CD4-positive, alpha-beta T cell treated with Interleukin-2 at 100 ng/mL for 4 hours (primary cell): ENCODE data around the gene CTF1.
"Not testable (repeated sequence)": the region's sequence is repeated elsewhere in the genome, so short reads cannot be mapped to it uniquely, and the experiment has no call there.

Experiments
- DNase-seq: peaks from one replicate; pipeline ENCODE4 v3.0.0-alpha.2; 2020; ENCODE audit warnings: low spot score

Gene CTF1

GRCh38 chr16:30888856-30889499 lies 7.4 kb upstream of the CTF1 start:
- no peak for DNase-seq

GRCh38 chr16:30889721-30890120 lies 6.7 kb upstream of the CTF1 start:
- DNase-seq, result no peak

DNA sequence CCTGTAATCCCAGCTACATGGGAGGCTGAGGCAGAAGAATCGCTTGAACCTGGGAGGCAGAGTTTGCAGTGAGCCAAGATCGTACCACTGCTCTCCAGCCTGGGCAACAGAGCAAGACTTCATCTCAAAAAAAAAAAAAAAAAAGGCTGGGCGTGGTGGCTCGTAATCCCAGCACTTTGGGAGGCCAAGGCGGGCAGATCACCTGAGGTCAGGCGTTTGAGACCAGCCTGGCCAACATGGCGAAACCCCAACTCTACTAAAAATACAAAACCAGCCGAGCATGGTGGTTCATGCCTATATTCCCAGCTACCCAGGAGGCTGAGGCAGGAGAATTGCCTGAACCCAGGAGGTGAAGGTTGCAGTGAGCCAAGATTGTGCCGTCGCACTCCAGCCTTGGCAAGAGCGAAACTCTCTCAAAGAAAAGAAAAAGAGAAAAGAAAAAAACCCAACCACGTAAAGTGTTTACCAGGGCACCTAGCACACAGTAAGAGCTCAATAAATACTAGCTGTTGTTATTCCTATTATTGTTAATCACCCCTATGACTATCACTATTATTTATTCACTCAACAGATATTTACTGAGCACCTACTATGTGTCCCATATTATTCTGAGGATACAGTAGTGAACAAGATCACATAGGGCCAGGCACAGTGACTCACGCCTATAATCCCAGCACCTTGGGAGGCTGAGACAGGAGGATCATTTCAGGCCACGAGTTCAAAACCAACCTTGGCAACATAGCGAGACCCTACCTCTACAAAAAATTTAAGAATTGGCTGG lies 5.2 kb upstream of the CTF1 start:
- DNase-seq, result not testable (repeated sequence)

- DNase-seq, result no peak
Measured at GRCh38 chr16:30892670-30893416, 3.6 kb upstream of the CTF1 start.

GRCh38 chr16:30893417-30893743 lies 3.0 kb upstream of the CTF1 start:
- no peak for DNase-seq

- peak; percentile 82 for DNase-seq
Measured at GRCh38 chr16:30893744-30894539, 2.5 kb upstream of the CTF1 start, which contains the start of gene BCL7C. Gene BCL7C, minus strand, starts transcription at chr16:30894077. Its CDS starts 133 bp downstream, at chr16:30893944.

DNA sequence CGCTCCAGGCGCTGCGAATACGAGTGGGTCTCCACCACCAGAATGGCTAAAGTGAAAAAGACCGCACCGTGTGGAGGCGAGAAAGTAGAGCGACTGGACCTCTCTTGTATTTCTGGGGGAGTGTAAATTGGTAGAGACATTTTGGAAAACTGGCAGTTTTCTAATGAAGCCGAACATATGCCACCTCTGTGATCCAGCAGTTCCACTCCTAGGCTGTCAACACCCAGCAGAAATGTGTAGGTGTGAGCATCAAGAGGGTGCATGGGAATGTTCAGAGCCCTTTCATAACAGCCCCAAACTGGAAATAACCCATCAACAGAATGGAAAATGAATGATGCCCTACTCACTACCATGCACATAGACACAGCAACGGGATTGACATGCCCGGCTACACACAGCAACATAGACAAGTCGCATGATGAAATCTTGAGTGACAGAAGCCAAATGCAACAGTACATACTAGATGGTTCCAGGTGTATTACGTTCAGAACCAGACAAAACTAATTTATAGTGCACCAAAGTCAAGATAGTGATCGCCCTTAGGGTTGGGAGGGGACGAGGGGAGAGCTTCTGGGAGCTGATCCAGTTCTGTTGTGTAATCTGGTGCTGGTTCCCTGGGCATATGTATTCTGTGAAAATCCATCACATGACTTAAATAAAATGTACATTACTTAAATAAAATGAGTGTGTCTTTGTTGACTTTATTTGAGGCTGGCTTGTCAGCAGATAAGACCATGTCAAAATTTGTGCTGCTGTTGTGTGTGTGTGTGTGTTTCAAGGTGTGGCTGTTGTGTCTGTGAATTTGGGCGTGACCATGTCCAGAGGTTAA lies 1.7 kb upstream of the CTF1 start:
- no peak for DNase-seq

GRCh38 chr16:30895627-30896260 lies 670 bp upstream of the CTF1 start:
- DNase-seq, result no peak

DNA sequence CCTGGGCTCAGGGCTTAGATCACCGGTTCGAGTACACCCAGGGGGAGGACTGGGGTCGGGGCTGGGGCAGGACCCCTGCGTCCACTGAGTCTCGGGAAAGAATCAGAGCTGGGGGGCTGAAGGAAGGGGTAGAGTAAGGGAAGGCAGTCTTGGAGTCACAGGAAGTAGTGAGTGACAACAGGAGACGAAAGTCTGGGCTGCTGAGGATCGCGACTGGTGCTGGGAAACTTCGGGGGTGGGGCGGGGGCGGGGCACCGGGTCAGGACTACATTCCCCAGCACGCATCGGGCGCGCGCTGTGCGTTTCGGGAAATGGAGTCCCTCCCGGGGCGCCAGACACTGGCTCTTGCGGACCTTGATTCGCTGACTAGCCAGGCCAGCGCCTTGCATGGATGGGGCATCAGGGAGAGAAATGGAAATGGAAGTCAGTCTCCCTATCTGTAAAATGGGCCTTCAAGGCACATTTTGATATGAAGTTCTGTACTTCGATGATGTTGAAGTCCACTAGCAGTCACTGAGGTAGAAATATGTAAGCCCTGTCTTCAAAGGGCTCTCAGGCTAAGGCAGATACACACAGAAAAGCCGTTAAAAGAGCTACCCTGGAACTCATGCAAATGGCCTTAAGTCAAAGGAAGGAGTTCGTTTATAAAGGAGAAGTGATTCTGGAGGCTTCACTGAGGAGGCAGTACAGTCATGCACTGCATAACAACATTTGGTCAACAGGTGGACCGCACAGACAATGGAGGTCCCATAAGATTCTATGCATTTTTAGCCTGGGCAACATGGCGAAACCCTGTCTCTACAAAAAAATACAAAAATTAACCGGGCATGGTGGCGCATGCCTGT lies 697 bp downstream of the CTF1 start:
- DNase-seq, result peak; percentile 78

- DNase-seq, result no peak
Measured at GRCh38 chr16:30899794-30900193, 3.4 kb downstream of the CTF1 start.

DNA sequence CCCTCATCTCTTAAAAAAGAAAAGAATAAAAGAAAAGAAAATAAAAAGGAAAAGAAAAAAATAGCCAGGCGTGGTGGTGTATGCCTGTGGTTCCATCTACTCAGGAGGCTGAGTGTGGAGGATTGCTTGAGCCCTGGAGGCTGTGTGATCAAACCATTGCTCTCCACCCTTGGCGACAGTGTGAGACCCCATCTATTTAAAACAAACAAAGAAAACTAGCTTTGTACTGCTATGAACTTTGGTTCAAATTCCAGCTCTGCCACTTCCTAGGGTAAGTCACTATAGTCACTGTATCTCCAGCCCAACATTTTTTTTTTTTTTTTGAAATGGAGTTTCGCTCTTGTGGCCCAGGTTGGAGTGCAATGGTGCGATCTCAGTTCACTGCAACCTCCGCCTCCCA lies 4.2 kb downstream of the CTF1 start:
- no peak for DNase-seq

DNA sequence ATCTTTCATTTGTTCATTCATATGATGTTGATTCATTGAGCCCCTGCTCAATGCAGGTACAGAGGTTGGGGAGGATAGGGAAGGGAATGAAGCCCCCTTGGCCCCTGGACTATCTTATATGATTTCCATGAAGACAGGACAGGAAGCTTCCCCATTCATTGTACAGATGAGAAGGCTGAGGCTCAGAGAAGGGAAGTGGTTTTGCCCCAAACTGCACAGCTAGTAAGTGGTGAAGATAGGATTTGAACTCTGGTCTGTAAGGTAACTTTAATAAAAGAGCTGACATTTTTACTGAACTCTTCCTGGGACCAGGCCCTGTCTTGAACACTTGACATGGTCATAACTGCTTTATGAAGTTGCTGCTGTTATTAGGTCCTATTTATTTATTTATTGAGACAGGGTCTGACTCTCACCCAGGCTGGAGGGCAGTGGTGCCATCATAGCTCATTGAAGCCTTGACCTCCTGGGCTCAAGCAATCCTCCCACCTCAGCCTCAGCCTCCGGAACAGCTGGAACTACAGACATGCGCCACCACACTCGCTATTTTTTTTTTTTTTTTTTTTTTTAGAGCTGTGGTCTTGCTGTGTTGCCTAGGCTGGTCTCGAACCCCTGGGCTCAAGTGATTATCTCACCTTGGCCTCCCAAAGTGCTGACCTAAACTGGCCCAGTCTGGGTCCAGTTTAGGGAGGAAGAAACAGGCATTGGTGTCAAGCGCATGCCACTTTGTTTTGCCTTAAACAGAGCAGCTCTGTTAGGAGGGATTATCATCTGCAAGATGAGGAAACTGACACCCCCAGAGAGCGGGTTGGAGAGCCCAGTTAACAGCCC lies 5.0 kb downstream of the CTF1 start:
- DNase-seq, result no peak

- peak; percentile 49 for DNase-seq
Measured at GRCh38 chr16:30902029-30902972, 5.9 kb downstream of the CTF1 start.

- no peak for DNase-seq
Measured at GRCh38 chr16:30903002-30903401, 6.6 kb downstream of the CTF1 start.

- no peak for DNase-seq
Measured at GRCh38 chr16:30903596-30903995, 7.2 kb downstream of the CTF1 start.

DNA sequence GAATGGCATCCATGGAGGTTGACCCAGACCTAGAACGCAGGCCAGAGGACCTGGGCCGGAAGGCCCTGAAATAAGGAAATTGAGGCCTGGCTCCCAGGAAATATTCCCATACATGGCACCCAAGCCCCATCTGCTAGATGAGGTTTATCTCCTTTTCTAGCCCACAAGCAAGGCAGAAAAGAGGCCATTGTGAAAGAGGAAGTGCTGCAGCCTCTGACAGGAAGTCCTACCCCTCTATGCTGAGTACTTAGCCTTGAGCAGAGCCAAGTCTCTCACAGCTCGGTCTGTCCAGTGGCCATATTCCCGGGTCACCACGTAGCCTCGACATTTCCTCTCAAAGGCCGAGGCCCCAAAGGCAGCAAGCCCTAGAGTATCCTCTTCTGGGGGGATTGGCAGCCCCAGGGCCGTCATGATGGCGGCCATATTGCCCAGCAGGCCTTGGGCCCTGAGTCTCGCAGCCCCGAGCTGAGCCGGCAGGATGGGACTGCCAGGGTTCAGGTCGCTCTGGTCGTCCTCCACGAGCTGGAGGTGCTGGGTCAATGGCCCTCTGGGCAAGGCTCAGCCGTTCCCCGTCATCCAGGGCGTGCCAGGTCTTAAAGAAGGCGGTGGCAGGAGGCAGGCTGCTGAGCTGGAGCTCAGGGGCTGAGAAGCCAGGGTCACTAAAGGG lies 7.8 kb downstream of the CTF1 start:
- DNase-seq, result no peak

GRCh38 chr16:30907064-30907463 lies 10.7 kb downstream of the CTF1 start:
- no peak for DNase-seq
